A673 (cell line): ENCODE measurements around the gene FOXN3. TPM values are rescaled to one million over a fixed set of nuclear protein-coding genes. Genes with fewer than 3 reads are reported as not detected.

Experiments used
- BruUV-seq: library from RNA; stranded (reverse); fragments of 400-500 nt; replicated peaks from 2 replicates; lab custom pipeline; 2021; lab: Mats Ljungman, UMichigan
- CTCF ChIA-PET: fragments of 300-600 bp; sonication (Branson Sonifier 250); formaldehyde crosslinking; loops from one replicate; lab custom pipeline; 2022; ENCODE audit warnings: antibody characterized with exemption; lab: Charles Lee
- POLR2A ChIA-PET: fragments of 300-600 bp; sonication (Branson Sonifier 250); formaldehyde crosslinking; loops from one replicate; lab custom pipeline; 2022; ENCODE audit warnings: antibody characterized with exemption; ENCODE audit not compliant: low non-redundant PET; lab: Charles Lee
- DNase-seq: peaks from one replicate; pipeline ENCODE4 v3.0.0-alpha.2; 2015; ENCODE audit warnings: low spot score
- H3K27ac ChIP-seq: fragments of 200-600 bp; sonication (generic); 2 replicates; pipeline ENCODE4 v1.5.1; 2016; ENCODE audit warnings: mixed run types, low read depth, mild to moderate bottlenecking, mixed read lengths, antibody characterized with exemption, low read length; ENCODE audit not compliant: poor library complexity, severe bottlenecking
- H3K27me3 ChIP-seq: fragments of 200-600 bp; sonication (generic); replicated peaks from 2 replicates; pipeline ENCODE4 v1.6.1; 2017; ENCODE audit warnings: mixed run types, low read depth, mild to moderate bottlenecking, mixed read lengths, antibody characterized with exemption, low read length; ENCODE audit not compliant: insufficient read depth, poor library complexity
- H3K36me3 ChIP-seq: fragments of 200-600 bp; sonication (generic); 2 replicates; pipeline ENCODE4 v1.6.1; 2016; ENCODE audit warnings: mixed run types, mild to moderate bottlenecking, mixed read lengths, antibody characterized with exemption, low read length; ENCODE audit not compliant: insufficient read depth, poor library complexity, severe bottlenecking
- H3K4me1 ChIP-seq: fragments of 200-600 bp; sonication (generic); 2 replicates; pipeline ENCODE4 v1.6.1; 2017; ENCODE audit warnings: mixed run types, mild to moderate bottlenecking, mixed read lengths, antibody characterized with exemption, low read length; ENCODE audit not compliant: insufficient read depth, poor library complexity, severe bottlenecking
- H3K4me3 ChIP-seq: fragments of 200-600 bp; sonication (generic); 2 replicates; pipeline ENCODE4 v1.5.1; 2016; ENCODE audit warnings: low read depth, mixed run types, mild to moderate bottlenecking, mixed read lengths, low read length; ENCODE audit not compliant: poor library complexity, severe bottlenecking
- H3K9me3 ChIP-seq: fragments of 200-600 bp; sonication (generic); 2 replicates; pipeline ENCODE4 v1.6.1; 2016; ENCODE audit warnings: mixed run types, low read depth, mild to moderate bottlenecking, mixed read lengths, antibody characterized with exemption, low read length; ENCODE audit not compliant: poor library complexity, severe bottlenecking
- CTCF ChIP-seq: fragments of 300-800, 200-600 bp; sonication (generic); conservative IDR thresholded peaks from 2 replicates; pipeline ENCODE4 v1.5.1; 2017; ENCODE audit warnings: low read depth, mild to moderate bottlenecking, antibody characterized with exemption, low read length, moderate library complexity, mixed read lengths
- EZH2 ChIP-seq: fragments of 200-600 bp; sonication (generic); IDR thresholded peaks from 2 replicates; pipeline ENCODE4 v1.6.1; 2017; ENCODE audit warnings: borderline replicate concordance, low read depth, mild to moderate bottlenecking, mixed read lengths, antibody characterized with exemption, low read length; ENCODE audit not compliant: poor library complexity, severe bottlenecking
- intact Hi-C: fragments of 100-400 bp; cut with micrococcal nuclease; formaldehyde crosslinking; loops from one replicate; pipeline ENCODE4 v1.10.0; 2022; ENCODE audit not compliant: unreplicated experiment
- total RNA-seq: library from RNA; stranded (reverse); gene quantifications from 2 replicates; pipeline ENCODE4 v1.2.3, GENCODE V29; 2021

FOXN3 gene
- total RNA-seq, 1 experiment from 2014 or later, result 15.3 TPM

- Histone ChIP-seq H3K36me3 (no peaks in the 10 kb centered on the region), H3K4me1 (no peaks in the 10 kb centered on the region), H3K4me3 (no peak overlapping the region), H3K27ac (no peak overlapping the region), H3K9me3 (no peaks in the 10 kb centered on the region), H3K27me3 (no peaks in the 10 kb centered on the region)
- no TSS peak for BruUV-seq
- DNase-seq, result no peak
- TF ChIP-seq CTCF (no peak), EZH2 (no peak)
- ChIA-PET POLR2A (no interaction called here), CTCF (no interaction called here)
- intact Hi-C loops, result no loop called here
Observed at GRCh38 chr14:89143595-89143994, 273.4 kb downstream of the FOXN3 start.

GRCh38 chr14:89142366-89142765 lies 274.7 kb downstream of the FOXN3 start:
- ChIA-PET CTCF (no interaction called here), POLR2A (no interaction called here)
- no TSS peak for BruUV-seq

GRCh38 chr14:89141862-89142261 lies 275.2 kb downstream of the FOXN3 start:
- Histone ChIP-seq H3K4me1 (no peaks in the 10 kb centered on the region), H3K4me3 (no peak overlapping the region), H3K36me3 (no peaks in the 10 kb centered on the region), H3K27me3 (no peaks in the 10 kb centered on the region), H3K9me3 (no peaks in the 10 kb centered on the region), H3K27ac (no peak overlapping the region)
- no peak for DNase-seq
- intact Hi-C loops, result no loop called here
- BruUV-seq, result no TSS peak
- ChIA-PET CTCF (no interaction called here), POLR2A (no interaction called here)
- TF ChIP-seq CTCF (no peak), EZH2 (no peak)

More at GRCh38 chr14:89142366-89142765, 274.7 kb downstream of the FOXN3 start:
- Histone ChIP-seq H3K4me1 (no peaks in the 10 kb centered on the region), H3K27ac (no peak overlapping the region), H3K9me3 (no peaks in the 10 kb centered on the region), H3K4me3 (no peak overlapping the region), H3K36me3 (no peaks in the 10 kb centered on the region), H3K27me3 (no peaks in the 10 kb centered on the region)
- intact Hi-C loops, result no loop called here
- TF ChIP-seq EZH2 (no peak), CTCF (no peak)
- no peak for DNase-seq
